ENCODE data around the gene COBL.
A peak's percentile ranks its signal among the peaks of the same experiment; 100 is the strongest.

COBL gene, protein sequence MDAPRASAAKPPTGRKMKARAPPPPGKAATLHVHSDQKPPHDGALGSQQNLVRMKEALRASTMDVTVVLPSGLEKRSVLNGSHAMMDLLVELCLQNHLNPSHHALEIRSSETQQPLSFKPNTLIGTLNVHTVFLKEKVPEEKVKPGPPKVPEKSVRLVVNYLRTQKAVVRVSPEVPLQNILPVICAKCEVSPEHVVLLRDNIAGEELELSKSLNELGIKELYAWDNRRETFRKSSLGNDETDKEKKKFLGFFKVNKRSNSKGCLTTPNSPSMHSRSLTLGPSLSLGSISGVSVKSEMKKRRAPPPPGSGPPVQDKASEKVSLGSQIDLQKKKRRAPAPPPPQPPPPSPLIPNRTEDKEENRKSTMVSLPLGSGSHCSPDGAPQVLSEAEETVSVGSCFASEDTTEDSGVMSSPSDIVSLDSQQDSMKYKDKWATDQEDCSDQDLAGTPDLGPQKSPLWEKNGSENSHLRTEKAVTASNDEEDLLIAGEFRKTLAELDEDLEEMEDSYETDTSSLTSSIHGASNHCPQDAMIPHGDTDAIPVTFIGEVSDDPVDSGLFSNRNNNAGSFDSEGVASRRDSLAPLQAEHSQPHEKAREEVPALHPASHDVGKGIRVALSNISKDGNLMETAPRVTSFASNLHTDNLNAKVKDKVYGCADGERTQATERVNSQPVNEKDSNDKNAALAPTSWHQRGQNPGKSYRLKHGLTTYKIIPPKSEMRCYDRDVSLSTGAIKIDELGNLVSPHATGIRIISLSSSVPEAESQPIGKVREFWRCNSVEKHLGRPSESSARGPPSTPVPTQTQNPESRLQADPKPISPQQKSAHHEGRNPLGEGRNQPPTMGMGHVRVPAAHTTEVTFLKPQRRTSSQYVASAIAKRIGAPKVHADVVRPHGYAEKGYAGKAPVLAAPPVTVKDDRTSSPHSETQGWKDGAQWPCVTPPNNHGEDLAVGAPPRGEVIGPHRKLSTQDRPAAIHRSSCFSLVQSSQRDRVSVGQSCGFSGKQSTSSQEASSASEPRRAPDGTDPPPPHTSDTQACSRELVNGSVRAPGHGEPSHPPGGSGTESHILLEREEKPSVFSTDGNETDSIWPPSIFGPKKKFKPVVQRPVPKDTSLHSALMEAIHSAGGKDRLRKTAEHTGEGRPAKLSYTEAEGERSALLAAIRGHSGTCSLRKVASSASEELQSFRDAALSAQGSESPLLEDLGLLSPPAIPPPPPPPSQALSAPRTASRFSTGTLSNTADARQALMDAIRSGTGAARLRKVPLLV

DNA sequence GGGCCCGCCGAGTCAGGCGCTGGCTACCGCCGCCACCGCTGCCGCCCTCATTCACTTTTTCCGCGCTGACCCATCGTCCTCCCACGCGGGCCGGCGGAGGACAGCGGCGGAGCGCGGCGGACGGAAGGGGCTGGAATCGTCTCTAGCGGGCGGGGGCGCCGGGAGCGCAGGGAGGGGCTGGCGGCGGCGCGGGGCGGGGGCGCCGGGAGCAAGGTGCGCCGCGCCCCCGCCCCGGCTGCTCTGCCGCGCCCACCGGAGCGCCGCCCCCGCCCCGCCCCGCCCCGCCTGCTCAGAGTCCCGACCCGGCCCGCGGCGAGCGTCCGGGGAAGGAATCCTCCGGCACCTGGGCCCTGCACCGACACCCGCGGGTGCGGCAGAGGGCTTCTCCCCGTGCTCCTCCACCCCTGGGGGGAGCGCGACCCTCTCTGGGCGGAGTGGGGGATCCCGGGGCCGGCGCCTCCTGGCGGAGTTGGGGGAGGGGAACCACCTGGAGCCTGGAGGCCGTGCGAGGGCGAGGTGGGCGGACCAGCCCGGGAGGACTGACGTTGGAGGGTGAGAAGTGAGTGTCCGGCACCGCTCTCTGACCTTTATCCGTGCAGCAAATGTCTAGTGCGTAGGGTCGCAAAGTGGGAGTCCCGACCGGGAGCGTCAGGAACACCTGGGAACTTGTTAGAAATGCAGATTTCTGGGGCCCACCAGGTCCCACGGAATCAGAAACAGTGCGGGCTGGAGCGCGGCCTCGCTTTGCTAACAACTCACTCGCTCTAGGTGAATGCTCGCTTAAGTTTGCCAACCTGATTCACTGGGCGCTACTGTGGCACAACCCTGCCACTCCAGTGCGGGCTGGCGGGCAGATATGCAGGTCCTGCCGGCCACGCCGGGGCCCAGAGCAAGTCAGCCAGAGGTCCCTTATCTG lies at the start of gene COBL:
TSS of gene COBL (minus strand) at position 144 of the 916 bp plus-strand sequence. CDS start 176 bp downstream, outside the sequence.
- DNase-seq = peak in 1 of 3 experiments; percentile 61

DNA sequence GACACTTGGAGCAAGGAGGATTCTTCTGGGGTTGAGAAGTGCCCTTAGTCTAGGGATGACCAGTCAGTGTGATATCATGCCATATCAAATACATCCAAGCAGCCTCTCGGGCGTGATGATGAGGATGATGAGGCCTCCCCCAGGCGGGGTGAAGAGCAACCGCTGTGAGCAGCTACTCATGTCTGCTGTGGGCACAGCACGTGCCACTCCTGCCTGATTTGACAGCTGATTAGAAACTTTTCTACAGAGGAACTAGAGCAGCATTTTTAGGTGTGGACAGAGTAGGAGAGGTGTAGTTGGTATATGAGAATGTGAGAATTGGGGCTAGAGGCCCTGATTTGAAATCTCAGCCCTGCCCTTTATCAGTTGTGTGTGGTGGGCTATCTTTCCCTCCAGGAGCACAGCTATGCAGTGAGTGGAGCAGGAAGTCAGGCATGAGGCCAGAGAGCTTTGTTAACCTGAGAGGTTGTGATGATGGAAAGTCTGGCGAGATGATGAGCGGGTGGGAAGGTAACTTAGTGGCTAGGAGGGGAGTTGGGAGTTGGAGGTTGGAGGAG lies 49.6 kb upstream of the COBL start:
- no peak for DNase-seq

DNA sequence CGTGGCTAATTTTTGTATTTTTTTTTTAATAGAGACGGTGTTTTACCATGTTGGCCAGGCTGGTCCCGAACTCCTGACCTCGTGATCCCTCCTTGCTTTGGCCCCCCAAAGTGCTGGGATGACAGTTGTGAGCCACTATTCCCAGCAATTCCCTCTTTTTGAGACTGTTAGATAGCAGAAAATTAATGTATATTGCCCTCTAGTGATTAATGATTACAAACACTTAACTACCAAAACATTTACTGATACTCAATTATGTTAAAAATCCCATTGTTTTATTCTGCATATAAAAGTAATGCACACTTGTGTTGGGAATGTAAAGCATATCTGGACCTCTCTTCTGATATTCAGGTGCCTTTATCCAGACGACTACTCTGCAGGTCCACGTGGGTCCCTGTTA lies 41.2 kb upstream of the COBL start:
- DNase-seq = no peak

DNA sequence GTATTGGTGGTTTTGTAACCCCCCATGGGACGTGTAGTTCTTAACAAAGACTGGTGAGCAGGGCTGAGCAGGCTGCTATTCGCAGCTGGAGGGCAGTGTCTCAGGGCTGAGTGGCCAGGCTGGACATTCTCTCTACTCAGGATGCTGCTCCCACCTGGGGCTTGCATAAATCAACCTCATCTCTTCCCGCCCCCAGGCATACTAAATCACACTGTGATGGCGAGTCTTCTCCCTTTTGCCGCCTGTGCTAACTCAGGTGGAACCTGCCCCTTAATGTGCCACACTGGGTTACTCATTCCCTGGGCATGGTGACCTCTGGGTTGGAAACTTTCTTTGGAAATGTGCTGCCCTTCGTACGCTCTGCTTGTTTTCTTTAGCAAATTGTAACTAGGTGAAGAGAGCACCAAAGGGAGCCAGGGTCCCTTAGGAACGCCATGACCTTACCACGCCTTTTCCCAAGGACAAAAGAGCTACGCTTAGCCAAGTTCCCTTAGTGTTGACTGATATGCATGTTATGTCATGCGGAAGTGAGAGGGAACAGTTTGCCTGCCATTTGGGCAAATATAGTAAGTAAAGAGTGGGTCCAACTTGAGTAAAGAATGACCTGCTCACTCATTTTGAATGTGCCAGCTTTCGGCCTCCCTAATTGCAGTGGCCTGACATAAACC lies 40.4 kb upstream of the COBL start:
- peak in 1 of 3 experiments; percentile 4 for DNase-seq

DNA sequence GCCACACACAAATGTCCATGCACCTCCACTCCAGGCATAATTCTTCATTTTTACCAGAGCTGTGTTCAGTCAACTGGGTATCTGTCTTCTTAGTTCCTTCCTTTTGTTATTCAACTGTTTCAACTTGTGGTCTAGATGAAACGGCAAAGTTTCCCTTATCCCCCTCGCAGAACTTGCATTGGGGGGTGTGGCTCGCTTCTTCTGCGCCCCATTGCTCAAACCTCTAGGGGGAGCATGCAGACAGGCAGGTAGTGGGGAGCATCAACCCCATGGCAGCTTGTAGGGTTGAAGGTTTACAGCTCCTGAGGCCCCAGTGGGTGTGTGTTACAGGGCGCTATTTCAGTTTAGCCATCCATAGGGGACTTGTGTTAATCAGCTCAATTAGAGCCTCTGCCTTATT lies 38.3 kb upstream of the COBL start:
- no peak for DNase-seq

DNA sequence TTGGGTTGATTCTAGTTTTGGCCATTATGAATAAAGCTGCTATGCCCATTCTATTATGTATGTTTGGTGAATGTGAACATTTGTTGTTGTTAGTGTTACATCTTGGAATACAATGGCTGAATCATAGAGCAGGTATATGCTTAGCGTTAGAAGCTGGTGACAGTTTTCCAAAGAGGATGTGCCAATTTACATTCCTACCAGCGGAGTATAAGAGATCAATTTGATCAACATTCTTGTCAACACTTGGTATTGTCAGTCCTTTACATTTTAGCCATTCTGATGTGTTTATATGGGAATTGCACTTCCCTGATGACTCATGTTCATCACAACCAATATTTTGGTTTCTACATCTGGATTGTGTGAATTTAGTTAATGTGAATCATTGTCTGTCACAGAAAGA lies 37.8 kb upstream of the COBL start:
- no peak for DNase-seq

DNA sequence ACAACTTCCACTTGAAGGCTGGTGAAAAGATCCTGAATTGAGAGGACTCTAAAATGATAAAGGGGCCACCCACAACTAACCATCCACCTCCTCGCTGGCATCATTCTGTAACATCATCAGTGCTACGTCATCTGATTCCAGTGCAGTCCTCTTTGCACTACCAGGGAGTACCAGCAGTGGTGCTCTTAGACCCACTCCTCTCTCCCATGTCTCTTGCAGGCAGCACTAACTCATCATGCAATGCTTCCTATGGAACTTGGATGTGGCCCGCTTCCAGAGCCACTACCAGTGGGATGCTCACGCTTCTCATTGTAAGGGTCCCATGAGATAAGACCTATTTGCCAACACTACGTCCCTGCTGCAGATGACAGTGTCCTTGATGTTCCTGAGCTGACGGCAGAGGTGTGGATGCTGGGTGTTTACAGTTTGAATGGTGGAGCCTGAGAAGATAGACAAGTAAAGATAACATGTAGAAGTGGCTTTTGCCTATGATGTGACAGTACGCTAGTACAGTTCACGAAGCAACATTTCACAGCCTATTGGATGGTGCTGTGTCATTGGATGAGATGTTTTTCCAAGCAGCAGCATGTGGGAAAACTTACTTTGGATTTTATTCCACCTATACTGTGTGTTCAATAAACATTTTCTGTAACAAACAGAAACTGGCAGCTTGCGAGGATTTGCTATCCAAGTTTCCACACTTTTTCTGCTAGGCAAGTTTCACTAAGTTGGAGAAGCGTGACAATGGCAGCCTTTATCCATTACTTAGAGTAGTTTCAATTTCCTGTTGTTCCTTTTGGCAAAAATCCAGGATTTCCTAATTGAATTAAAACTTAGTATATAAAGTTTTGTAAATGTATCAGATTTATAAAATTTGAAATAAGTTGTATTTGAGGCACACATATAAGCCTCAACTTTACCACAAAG lies 35.8 kb upstream of the COBL start:
- DNase-seq = no peak

DNA sequence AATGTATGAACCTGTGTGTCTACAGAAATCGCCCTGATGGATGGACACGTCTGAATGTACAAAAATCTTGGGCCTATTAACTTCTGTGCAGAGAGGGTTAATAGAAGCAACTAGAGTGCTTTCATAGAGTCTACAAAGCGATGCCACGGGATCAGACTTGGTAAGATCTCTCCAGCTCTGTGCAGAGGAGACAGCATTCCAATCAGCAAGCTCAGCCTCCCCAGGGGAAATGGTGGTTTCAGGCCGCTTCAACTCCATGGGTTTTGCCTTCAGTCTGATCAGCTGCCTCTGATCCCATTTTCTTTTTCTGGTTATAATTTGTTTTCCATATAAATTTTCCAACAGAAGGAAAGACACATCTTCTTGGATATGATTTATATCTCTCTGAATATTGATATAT lies 35.1 kb upstream of the COBL start:
- peak in 1 of 3 experiments; percentile 24 for DNase-seq

DNA sequence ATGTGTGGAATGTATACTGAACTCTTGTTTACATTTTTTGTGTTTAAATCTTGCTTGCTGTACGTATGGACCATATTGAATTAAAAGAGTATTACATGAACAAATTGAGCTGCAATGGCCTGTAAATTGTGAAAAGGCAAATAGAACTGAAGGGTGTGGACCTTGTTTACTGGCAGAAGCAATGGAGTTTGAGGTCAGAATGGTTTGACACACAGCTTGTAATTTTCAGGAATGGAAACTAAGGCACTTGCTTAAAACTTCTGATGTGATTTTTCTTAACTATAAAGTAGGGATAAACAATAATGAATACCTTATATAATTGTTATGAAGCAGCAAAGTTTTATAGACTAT lies 33.9 kb upstream of the COBL start:
- no peak for DNase-seq

DNA sequence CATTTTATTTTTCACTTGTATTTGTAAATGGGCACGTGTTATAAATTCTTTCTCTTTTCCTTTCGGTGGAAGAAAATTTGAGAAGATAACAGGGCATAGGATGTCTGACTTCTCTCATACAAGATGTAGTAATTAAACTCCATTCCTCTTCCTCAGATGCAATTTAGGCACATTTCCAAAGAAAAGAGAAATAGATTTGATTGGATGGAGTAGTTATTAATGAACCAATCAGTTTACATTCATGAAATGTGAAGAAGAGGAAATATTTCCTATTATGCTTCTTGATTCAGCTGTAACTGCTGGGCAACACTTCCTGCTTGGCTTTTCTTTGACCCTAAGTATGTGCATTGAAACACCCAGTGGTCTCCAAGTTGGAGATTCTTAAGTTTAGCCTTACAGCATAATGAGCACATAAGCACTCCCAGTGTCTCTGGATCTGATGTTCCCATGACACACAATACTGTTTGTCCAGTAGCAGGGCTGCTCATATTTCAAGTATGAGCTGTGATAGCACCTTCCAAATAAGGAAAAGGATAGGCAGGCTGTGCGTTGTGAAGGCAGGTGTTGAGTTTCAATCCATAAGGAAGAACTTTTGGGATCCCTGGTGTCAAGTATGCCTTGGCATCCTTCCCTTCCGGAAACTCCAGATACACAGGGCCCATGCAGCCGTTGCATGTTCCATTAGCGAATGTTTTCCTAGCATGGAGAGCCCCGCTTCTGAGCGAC lies 33.4 kb upstream of the COBL start:
- peak in 1 of 3 experiments; percentile 84 for DNase-seq

DNA sequence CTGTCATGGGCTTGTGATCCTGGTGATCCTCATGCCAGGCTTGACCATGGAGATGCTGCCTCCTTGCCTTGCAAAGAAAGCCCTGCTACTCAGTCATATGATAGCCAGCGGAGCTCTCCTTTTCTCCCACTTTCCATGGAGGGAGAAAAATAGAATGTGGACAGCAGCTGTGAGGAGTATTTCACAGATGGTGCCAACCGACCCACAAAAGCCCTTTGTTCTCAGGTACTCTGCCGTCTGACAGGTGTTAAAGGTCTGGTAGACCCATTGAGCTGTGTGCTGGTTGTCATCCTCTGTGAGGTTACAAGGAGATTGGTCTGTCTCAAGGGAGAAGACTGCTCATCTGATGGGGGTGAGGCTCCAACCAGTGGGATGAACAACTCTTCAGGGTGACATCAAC lies 29.5 kb upstream of the COBL start:
- DNase-seq = peak in 1 of 3 experiments; percentile 57

DNA sequence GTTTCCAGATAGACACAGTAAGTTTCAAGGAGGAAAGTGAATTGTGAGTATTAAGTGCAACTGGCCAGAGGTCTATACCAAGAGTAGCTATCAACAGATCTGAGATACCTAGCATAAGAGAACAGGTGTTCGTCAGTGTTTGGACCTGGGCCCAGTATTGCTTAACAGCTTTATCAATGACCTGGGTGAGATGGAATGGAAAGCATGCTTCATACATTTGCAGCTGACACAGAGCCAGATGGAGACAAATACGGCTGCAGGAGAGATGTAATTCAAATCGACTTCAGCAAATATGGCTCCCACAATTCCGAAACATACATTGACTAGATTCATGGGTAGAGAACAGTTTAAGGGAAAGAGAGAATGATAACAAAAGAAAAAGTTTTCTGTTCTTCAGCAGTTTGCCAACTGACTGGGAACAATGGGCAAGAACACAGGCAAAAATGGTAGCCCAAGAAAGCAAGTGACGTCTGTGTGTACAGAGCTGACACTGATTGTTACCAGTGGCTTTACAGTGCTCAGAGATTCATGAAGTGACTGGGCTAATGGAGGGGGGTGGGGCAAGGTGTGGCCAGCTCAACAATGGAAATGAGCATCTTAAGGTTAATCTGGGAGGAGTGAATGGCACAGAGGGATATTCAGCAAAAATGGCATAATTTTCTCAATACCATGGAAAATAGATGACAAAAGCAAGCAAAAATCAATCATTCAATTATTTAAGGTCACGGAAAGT lies 28.0 kb upstream of the COBL start:
- DNase-seq = peak in 1 of 3 experiments; percentile 49

DNA sequence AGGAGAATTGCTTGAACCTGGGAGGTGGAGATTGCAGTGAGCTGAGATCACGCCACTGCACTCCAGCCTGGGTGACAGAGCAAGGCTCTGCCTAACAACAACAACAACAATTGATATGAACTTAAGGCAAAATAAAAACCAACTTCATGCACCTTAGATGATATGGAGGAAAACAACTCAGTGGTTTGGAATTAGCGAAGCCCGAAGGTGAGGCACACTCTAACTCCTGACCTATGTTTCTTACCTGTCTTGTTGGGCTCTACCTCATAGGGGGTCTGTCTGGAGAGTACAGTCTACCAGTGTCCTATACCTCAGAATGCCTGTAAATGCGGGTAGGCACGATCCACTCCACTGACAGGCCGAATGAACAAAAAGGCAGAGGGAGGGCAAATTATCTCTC lies 24.3 kb upstream of the COBL start:
- no peak for DNase-seq

DNA sequence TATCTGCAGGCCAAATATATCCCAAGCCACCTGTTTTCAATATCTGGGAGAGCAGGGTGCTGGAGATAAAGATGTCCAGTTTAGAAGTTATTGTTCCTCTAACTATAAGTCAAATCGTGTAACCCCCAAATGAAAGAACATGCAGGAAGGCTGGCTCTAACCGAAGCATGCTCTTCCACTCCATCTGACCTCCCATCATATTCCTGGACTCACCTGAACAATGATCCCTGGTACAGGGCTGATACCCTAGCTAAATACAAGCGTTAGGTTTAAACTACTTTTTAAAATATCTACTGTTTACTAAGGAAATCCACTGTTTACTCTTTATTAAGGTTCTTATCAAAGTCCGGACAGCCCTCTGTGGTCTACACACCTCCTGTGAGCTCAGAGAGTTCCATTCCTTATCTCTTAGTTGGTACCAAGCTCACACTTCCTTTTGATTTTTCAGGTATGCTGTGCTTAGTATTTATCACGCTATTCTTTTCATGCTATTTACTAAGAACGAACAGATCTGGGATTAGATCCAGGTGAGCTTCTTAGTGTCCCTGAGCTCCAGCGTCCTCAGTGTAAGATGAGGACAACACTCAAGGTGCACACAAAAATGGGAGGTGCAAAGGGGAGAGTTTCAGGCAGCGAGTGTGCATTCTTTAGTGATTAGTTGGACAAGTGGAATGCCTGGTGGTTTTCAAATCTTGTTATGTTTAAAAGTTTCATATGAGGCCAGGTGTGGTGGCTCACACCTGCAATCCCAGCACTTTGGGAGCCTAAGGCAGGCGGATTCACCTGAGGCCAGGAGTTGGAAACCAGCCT lies 23.6 kb upstream of the COBL start:
- DNase-seq = no peak

DNA sequence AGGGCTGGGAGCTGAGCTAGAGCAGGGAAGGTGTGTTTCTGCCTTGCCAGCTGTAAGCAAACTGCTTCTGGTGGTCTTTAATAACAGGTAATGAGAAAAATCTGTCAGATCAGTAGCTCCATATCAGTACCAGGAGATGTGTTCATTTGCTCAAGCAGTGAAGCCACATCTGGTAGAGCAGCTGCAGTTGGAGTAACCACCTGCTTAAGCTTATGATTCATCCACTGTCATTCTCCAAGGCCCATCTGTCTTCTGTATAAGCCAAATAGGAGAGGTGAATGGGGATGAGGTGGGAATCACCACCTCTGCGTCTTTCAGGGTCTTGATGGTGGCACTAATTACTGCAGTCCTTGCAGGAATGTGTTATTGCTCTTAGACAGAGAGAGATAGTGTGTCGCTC lies 18.4 kb upstream of the COBL start:
- DNase-seq = no peak

DNA sequence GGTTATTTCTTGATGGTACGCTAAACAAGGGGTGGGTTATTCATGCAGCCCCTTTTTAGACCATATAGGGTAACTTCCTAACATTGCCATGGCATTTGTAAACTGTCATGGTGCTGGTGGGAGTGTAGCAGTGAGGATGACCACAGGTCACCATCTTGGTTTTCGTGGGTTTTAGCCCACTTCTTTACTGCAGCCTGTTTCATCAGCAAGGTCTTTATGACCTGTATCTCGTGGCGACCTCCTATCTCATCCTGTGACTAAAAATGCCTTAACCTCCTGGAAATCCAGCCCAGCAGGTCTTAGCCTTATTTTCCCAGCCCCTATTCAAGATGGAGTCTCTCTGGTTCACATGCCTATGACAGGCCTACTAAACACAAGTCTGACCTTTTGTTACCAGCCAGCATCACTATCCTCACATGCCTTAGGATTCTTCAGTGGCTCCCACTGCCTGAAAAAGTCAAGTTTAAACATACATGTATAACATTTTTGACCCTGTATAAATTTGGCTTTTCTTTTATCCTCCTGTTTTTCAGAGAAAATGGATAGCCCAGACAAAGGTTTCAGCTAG lies 13.2 kb upstream of the COBL start:
- no peak for DNase-seq

DNA sequence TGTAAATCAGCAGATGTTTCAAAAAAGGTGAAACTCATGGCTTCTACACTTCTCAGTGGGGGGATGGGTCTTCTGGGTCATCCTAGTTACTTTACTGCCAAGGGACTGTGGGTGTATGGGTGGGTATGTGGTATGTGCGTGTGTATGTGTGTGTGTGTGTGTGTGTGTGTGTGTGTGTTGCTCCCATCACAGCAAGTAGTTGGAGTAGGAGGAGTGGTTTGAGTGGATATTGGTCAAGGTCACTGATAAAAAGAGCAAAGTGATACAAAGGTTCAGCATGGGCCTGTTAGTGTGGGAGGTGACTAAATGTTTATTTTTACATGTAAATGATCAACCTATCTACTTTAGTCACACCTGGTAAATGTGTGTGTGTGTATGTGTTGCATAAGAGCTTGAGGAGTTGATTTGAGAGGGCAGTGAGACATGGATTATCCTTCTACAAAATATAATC lies 11.8 kb upstream of the COBL start:
- DNase-seq = no peak

Data from NCI-H1417 (cell line).